SH-SY5Y (cell line): ENCODE results near the gene MEI1.

Experiments
- GATA2 ChIP-seq: IDR thresholded peaks from 2 replicates; pipeline ENCODE4 v1.6.1; 2011; ENCODE audit warnings: mild to moderate bottlenecking, low read depth, low read length
- GATA3 ChIP-seq: IDR thresholded peaks from 2 replicates; pipeline ENCODE4 v1.6.1; 2011; ENCODE audit warnings: low read depth, mild to moderate bottlenecking, low read length, moderate library complexity

MEI1 gene

DNA sequence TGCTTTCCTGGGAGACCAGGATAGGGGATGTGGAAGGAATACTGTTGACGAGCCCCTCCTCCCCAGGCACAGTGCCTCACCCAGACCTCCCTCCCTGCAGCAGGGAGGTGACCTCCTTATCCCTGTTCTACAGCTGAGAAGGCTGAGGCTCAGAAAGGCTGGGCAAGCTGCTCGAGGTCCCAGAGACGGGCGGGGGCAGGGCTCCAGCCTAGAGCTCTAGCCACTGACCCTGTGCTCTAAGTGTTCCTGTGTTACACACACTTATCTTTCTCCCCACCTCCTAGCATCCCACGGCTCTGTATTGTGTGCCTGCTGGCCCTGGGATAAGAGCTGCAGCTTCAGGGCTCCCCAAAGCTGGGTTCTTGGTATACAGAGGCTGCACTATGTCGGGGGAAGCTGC lies 109.1 kb downstream of the MEI1 start:
- TF ChIP-seq GATA2 (no peak), GATA3 (no peak)

GRCh38 chr22:41810022-41810421 lies 110.7 kb downstream of the MEI1 start:
- TF ChIP-seq GATA2 (no peak), GATA3 (no peak)

DNA sequence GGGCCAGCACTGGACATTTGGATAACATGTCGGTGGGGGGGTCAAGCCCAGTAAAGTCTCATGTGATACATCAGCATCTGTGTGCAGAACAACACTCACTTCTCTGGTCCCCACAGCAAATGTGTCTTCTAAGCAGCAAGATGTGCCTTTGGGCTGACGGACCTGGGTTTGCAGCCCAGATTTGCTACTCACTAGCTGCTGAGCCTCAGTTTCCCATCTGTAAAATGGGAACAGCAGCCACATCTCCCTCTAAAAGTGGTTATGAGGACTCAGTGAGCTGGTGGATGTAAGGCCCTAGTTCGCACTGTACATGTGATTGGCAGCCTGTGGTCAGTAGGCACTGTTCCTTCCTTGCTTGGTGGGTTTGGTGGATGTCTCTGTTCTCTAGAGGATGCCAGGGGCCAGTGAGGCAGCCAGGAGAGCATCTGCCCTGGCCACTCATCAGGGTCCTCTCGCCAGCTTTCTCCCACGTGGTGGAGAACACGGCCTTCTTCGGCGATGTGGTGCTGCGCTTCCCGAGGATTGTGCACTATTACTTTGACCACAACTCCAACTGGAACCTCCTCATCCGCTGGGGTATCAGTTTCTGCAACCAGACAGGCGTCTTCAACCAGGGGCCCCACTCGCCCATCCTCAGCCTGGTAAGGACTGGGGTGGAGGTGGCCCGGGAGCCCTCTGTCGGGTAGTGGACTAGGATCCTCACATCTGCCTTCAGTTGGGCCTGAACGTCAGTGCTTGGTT lies 113.7 kb downstream of the MEI1 start:
- TF ChIP-seq GATA3 = no peak
- no peak for TF ChIP-seq GATA2

DNA sequence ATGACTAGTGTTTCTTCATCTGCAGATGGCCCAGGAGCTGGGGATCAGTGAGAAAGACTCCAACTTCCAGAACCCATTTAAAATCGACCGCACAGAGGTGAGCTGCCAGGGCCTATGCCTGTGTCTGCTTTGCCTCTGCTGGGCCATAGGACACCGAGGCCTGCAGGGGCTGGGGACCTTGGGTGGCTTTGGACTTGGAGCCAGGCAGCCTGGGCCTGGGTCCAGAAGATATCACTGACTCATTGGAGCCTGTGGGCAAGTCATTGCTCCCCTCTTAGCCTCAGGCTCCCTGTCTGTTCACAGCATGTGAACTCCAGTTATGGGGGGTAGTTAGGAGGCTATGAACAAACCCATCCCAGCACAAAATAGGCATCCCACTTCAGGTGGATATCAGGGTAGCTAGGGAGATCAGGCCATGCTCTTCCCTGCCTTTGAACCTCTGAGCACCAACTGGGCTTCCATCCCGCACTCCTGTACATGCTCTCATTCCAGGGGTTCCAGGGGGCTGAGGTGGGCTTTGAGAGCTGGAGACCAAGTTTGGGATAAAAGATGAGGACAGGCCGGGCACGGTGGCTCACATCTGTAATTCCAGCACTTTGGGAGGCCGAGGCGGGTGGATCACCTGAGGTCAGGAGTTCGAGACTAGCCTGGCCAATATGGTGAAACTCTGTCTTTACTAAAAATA lies 114.6 kb downstream of the MEI1 start:
- TF ChIP-seq GATA2 = no peak

DNA sequence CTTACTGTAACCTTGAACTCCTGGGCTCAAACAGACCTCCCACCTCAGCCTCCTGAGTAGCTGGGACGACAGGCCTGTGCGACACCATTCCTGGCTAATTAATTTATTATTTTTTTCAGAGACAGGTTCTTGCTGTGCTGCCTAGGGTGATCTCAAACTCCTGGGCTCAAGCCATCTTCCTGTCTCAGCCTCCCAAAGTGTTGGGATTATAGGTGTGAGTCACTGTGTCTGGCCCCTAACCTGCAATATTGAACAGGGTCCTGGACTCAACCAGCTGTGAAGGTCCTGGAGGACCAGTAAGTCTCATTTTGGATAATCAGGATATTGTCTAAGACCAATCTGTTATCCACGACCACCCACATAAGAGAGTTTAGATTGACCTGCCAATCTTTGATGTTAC lies 116.4 kb downstream of the MEI1 start:
- TF ChIP-seq GATA2 (no peak), GATA3 (no peak)

- TF ChIP-seq GATA2 (no peak), GATA3 (no peak)
Observed at GRCh38 chr22:41816241-41816640, 116.9 kb downstream of the MEI1 start.

DNA sequence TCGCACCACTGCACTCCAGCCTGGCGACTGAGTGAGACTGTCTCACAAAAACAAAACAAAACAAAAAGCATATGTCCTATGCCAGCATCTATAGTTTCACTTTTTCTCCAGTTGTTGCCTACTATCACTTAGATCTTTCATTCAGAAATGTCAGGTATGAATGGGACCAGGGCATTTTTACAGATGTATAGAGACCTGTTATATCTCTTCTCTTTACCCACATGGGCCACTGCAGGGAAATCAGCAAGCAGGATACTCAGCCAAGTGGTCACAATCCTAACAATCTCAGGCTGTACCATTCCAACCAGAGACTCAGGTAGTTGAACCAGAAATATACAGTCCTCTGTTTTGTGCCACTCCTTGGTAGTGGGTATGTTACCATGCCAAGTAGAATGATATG lies 117.6 kb downstream of the MEI1 start:
- TF ChIP-seq GATA3 = no peak
- no peak for TF ChIP-seq GATA2

GRCh38 chr22:41818011-41818410 lies 118.7 kb downstream of the MEI1 start:
- TF ChIP-seq GATA2 (no peak), GATA3 (no peak)

- TF ChIP-seq GATA3 = no peak
- TF ChIP-seq GATA2 = no peak
Observed at GRCh38 chr22:41818596-41818995, 119.3 kb downstream of the MEI1 start.

DNA sequence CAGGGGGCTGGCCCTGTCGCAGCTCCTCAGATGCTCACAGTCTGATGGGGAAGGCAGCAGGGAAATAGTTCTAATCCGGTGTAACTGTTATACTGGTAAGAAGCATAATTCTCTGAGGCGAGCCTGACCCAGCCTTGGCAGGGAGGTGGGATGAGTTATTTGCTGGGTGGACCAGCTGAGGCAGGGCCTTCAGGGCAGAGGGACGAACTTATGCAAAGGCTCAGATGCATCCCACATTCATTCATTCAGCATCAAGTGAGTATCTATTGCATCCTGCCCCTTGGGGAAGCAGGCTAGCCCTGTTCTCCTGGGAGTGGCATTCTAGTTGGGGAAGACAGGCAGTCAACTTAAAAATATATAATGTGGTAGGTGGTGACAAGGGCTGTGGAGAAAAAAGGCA lies 120.0 kb downstream of the MEI1 start:
- TF ChIP-seq GATA3 = no peak
- TF ChIP-seq GATA2 = no peak

DNA sequence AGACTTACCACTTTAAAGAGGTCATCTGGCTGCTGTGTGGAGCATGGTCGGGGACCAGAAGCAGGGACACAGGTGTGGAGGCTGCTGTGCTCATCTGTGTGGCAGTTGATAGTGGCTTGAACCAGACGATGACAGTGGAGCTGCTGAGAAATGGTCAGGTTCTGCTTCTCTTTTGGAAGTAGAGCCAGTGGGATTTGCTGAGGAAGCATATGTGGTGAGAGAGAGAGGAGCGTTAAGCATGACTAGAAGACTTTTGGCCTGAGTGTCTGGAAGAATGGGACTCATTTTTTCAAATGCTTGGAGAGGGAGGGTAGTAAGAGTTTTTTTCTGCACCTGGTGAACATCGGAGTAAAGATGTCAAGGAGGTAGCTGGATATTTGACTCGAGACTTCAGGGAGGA lies 121.1 kb downstream of the MEI1 start:
- TF ChIP-seq GATA2 (no peak), GATA3 (no peak)

DNA sequence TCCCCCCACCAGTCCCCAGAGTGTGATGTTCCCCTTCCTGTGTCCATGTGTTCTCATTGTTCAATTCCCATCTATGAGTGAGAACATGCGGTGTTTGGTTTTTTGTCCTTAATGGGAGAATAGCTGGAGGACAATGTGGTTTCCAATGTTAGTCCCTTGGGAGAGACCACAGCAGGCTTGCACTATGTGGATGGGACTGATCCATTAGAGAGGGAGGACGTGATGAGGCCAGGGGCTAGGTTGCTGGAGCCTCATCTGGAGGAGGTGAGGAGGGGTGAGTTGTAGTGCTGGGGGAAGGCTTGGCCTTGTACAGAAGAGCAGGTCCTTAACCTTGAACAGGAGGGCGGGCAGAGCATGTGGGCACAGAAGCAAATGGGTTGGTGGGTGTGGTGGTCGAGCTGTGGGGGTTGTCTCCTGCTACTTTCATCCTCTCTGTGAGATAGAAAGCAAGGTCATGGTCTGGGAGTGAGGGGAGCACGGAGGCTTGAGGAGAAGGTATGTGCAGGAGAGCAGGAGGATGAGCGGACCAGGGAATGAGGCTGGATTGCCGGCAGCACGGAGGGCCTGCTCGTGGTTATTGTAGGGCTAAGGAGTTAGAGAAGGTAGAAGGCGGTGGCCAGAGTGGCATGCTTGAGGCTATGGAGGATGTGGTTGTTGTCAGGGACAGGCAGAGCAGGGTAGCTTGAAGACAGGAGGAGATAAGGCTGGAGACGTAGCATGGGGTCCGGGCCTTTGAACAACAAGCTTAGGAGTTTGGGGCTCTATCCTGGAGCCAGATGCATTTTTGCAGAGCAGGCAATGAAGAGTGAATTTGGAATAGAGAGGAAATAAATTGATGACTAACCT lies 122.4 kb downstream of the MEI1 start:
- no peak for TF ChIP-seq GATA3
- TF ChIP-seq GATA2 = no peak

- no peak for TF ChIP-seq GATA2
- TF ChIP-seq GATA3 = no peak
Observed at GRCh38 chr22:41822317-41823057, 123.2 kb downstream of the MEI1 start.

GRCh38 chr22:41823797-41824196 lies 124.5 kb downstream of the MEI1 start:
- TF ChIP-seq GATA2 = no peak
- TF ChIP-seq GATA3 = no peak
